Measurements from ENCODE around the gene TBC1D1.

GRCh38 chr4:38067499-38067898 lies 176.6 kb downstream of the TBC1D1 start:
- TF ChIP-seq CTCF (IDR thresholded peaks at IDR 0.05), result no peak
- TF ChIP-seq POLR2A (IDR thresholded peaks at IDR 0.05), result no peak
- no peak for TF ChIP-seq POLR2AphosphoS5 (IDR thresholded peaks at IDR 0.05)

Data from prostate gland (tissue), 2 donors.